Gastrocnemius medialis (tissue), 4 donors: ENCODE data around the gene GJB5.

Experiments used
- POLR2A ChIP-seq, 2 donors: fragments of 450-650 bp; IDR thresholded peaks; one replicate each; pipeline ENCODE4 v1.6.1; 2017; ENCODE audit warnings: antibody characterized with exemption in 2 of 2, mild to moderate bottlenecking in 2 of 2, moderate library complexity in 2 of 2
- TF ChIP-seq, protein P1 (sequence below), 5 experiments: fragments of 450-650 bp in 3 of 5; fragments of 200-600 bp in 2 of 5; sonication (generic) in 2 of 5; IDR thresholded peaks in 4 of 5; conservative IDR thresholded peaks in 1 of 5; 1 replicate in 4 of 5; 2 replicates in 1 of 5; pipeline ENCODE4 v1.5.1; 2016 to 2019; ENCODE audit warnings: antibody characterized with exemption in 5 of 5, mild to moderate bottlenecking in 3 of 5, moderate library complexity in 3 of 5

DNA sequence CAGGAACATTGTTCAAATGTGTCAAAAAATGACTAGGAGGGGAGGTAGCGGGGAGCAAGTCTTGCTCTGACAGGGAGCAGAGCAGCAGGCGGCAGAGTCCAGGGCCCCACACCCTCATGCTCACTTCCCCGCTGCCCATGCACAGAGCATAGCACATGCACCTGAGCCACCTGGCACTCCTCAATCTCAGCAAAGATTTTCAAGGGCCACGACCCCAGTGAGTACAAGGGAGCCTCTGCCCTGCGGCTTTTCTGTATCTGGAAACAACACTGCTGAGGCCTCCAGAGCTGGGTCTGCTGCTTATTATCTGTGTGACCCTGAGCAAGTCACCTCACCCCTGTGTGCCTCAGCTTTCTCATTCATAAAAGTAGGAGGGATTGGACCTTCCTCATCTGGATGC, 25.1 kb downstream of the GJB5 start:
- TF ChIP-seq, protein P1, sequence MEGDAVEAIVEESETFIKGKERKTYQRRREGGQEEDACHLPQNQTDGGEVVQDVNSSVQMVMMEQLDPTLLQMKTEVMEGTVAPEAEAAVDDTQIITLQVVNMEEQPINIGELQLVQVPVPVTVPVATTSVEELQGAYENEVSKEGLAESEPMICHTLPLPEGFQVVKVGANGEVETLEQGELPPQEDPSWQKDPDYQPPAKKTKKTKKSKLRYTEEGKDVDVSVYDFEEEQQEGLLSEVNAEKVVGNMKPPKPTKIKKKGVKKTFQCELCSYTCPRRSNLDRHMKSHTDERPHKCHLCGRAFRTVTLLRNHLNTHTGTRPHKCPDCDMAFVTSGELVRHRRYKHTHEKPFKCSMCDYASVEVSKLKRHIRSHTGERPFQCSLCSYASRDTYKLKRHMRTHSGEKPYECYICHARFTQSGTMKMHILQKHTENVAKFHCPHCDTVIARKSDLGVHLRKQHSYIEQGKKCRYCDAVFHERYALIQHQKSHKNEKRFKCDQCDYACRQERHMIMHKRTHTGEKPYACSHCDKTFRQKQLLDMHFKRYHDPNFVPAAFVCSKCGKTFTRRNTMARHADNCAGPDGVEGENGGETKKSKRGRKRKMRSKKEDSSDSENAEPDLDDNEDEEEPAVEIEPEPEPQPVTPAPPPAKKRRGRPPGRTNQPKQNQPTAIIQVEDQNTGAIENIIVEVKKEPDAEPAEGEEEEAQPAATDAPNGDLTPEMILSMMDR (IDR thresholded peaks at IDR 0.05 in 4 of 5, conservative IDR thresholded peaks at IDR 0.05 in 1 of 5) = no peak
- TF ChIP-seq POLR2A (IDR thresholded peaks at IDR 0.05) = no peak
